Measurements from ENCODE around the gene GULP1. TPM values are rescaled to one million over a fixed set of nuclear protein-coding genes. Genes with fewer than 3 reads are reported as not detected.

GULP1 gene
- total RNA-seq, 1 experiment from 2014 or later = 140 TPM

DNA sequence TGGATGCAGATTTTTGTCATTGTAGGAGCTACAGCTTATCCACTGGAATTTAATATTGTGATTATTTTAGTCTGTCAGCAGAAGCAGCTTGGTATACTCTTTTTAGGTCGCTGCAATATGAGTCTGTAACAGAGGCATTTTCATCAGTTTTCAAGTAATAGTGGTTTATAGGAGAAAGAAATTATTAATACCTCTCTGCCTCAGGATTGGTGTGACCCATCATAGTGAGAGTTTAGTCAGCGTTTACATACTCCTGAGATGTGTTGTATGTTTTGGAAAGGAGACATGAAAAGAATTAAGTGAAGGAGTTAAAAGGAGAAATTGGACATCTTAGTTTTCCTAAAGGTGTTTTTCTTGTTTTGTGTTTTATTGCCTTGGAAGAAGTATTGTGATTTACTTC is 189.8 kb downstream of the GULP1 start:
- no CpG with 5 or more reads among the region's 2 CpGs for WGBS (ENCODE audit: extremely low coverage, insufficient read length, low lambda C conversion rate)
- no peak overlapping the region for H3K9ac ChIP-seq (ENCODE audit: extremely low read depth, insufficient read length, low read length)
- H3K27me3 Mint-ChIP-seq (ENCODE audit: low read depth) = no peaks in the 10 kb centered on the region
- no peaks in the 10 kb centered on the region for H3K27me3 ChIP-seq (ENCODE audit: insufficient read depth, low read length)
- DNase-seq = no peak
- no peaks in the 10 kb centered on the region for H3K79me1 ChIP-seq (ENCODE audit: insufficient read depth, low read depth, low read length, poor library complexity, severe bottlenecking)
- no peak overlapping the region for H2BK20ac ChIP-seq (ENCODE audit: low read depth, low read length, poor library complexity, severe bottlenecking)
- no peak overlapping the region for H3K18ac ChIP-seq (ENCODE audit: insufficient read length, low read depth, low read length)
- H3K79me2 ChIP-seq (ENCODE audit: insufficient read depth, low read length) = no peaks in the 10 kb centered on the region
- H2AFZ ChIP-seq (ENCODE audit: low read length) = no peak overlapping the region
- H3K9me3 ChIP-seq (ENCODE audit: control insufficient read depth, low read depth, low read length) = no peaks in the 10 kb centered on the region
- peak overlapping the region in 2 of 3 experiments; percentile 10 to 19; a peak in 1 of 7 replicates for H3K27ac Mint-ChIP-seq
- H4K8ac ChIP-seq (replicated peaks; ENCODE audit: insufficient read length, low read depth, low read length) = no peak overlapping the region
- H3T11ph ChIP-seq (ENCODE audit: low read length) = no peak overlapping the region
- H4K5ac ChIP-seq (ENCODE audit: insufficient read length, low read depth, low read length) = no peak overlapping the region
- H3K14ac ChIP-seq (ENCODE audit: insufficient read depth, low read length) = no peak overlapping the region
- TF ChIP-seq CTCF (conservative IDR thresholded peaks at IDR 0.05) = no peak
- H3K4me1 Mint-ChIP-seq = peaks cover 23 to 26% of the 10 kb centered on the region in 2 experiments
- no peak overlapping the region for H2BK15ac ChIP-seq (ENCODE audit: low read depth, low read length)
- no peak overlapping the region for H3K27ac ChIP-seq (ENCODE audit: insufficient read length, low read depth, low read length)
- H4K91ac ChIP-seq (ENCODE audit: insufficient read length, low read depth, low read length) = no peak overlapping the region
- no peak overlapping the region for H2BK5ac ChIP-seq (ENCODE audit: insufficient read length, low read length)
- H4K20me1 ChIP-seq (ENCODE audit: control insufficient read depth, insufficient read depth, insufficient read length) = no peaks in the 10 kb centered on the region
- no peaks in the 10 kb centered on the region for H3K9me3 Mint-ChIP-seq
- no peak overlapping the region for H3K56ac ChIP-seq (ENCODE audit: insufficient read length, low read depth, low read length)
- no peak overlapping the region for H3K23ac ChIP-seq (ENCODE audit: insufficient read length, low read depth, low read length)
- H2BK12ac ChIP-seq (ENCODE audit: insufficient read length, low read depth, low read length) = no peak overlapping the region
- H2AK5ac ChIP-seq (ENCODE audit: insufficient read length, low read length) = no peak overlapping the region
- H3K4me2 ChIP-seq (ENCODE audit: insufficient read depth, insufficient read length, low read length) = no peak overlapping the region
- no peak overlapping the region for H3K4ac ChIP-seq (ENCODE audit: low read depth, low read length)
- H3K4me1 ChIP-seq (ENCODE audit: insufficient read depth, low read length) = peaks cover 5% of the 10 kb centered on the region; the same call in 1 of the 2 replicates
- no peak overlapping the region for H3K4me3 Mint-ChIP-seq
- no peak overlapping the region for H2BK120ac ChIP-seq (ENCODE audit: low read depth, low read length, poor library complexity, severe bottlenecking)
- peaks cover 0 to 6% (median 0%) of the 10 kb centered on the region in 3 experiments; a peak in 1 of 7 replicates for H3K36me3 Mint-ChIP-seq (ENCODE audit: insufficient read depth in 1 of 3, low read depth in 3 of 3)
- no peaks in the 10 kb centered on the region for H3K23me2 ChIP-seq (ENCODE audit: insufficient read length, low read depth, low read length, poor library complexity, severe bottlenecking)
